Measurements from ENCODE around the gene BSN.

Gene BSN

GRCh38 chr3:49602049-49602554 lies 47.8 kb downstream of the BSN start:
- DNase-seq: no peak

GRCh38 chr3:49602877-49603411 lies 48.7 kb downstream of the BSN start:
- no peak for DNase-seq

- DNase-seq: no peak
Measured at GRCh38 chr3:49606427-49606826, 52.1 kb downstream of the BSN start.

- no peak for DNase-seq
Measured at GRCh38 chr3:49607105-49607591, 52.9 kb downstream of the BSN start.

- no peak for DNase-seq
Measured at GRCh38 chr3:49607796-49608195, 53.5 kb downstream of the BSN start.

GRCh38 chr3:49609314-49609713 lies 55.0 kb downstream of the BSN start:
- DNase-seq: no peak

- no peak for DNase-seq
Measured at GRCh38 chr3:49609815-49610214, 55.5 kb downstream of the BSN start.

- no peak for DNase-seq
Measured at GRCh38 chr3:49610666-49611280, 56.5 kb downstream of the BSN start.

GRCh38 chr3:49611291-49611690 lies 57.0 kb downstream of the BSN start:
- no peak for DNase-seq

- no peak for DNase-seq
Measured at GRCh38 chr3:49611719-49612118, 57.4 kb downstream of the BSN start.

- no peak for DNase-seq
Measured at GRCh38 chr3:49614936-49615335, 60.7 kb downstream of the BSN start.

- no peak for DNase-seq
Measured at GRCh38 chr3:49616061-49616460, 61.8 kb downstream of the BSN start.

- no peak for DNase-seq
Measured at GRCh38 chr3:49616491-49616941, 62.2 kb downstream of the BSN start.

GRCh38 chr3:49617390-49618013 lies 63.2 kb downstream of the BSN start:
- DNase-seq: no peak

GRCh38 chr3:49618412-49618811 lies 64.1 kb downstream of the BSN start:
- no peak for DNase-seq

GRCh38 chr3:49619649-49620048 lies 65.4 kb downstream of the BSN start:
- no peak for DNase-seq

GRCh38 chr3:49620728-49621127 lies 66.5 kb downstream of the BSN start:
- DNase-seq: no peak

- no peak for DNase-seq
Measured at GRCh38 chr3:49623071-49623470, 68.8 kb downstream of the BSN start.

GRCh38 chr3:49625071-49625470 lies 70.8 kb downstream of the BSN start:
- no peak for DNase-seq

- DNase-seq: no peak
Measured at GRCh38 chr3:49626101-49626581, 71.9 kb downstream of the BSN start.

GRCh38 chr3:49626796-49627195 lies 72.5 kb downstream of the BSN start:
- DNase-seq: no peak

- no peak for DNase-seq
Measured at GRCh38 chr3:49627634-49628033, 73.4 kb downstream of the BSN start.

- no peak for DNase-seq
Measured at GRCh38 chr3:49628249-49628648, 74.0 kb downstream of the BSN start.

GRCh38 chr3:49629451-49629850 lies 75.2 kb downstream of the BSN start:
- DNase-seq: no peak

Data from NCI-H526 treated with DMSO at 0.1 percent for 48 hours (cell line).